B cell (primary cell): ENCODE measurements around the gene EXOC4.

ENCODE experiments used
- EZH2 ChIP-seq: IDR thresholded peaks from 2 replicates; pipeline ENCODE4 v1.6.1; 2012; ENCODE audit warnings: borderline replicate concordance, low read depth, mild to moderate bottlenecking, moderate library complexity, low read length; ENCODE audit not compliant: insufficient read depth, poor library complexity, severe bottlenecking
- TF ChIP-seq, protein P1 (sequence below): fragments of 200-600 bp; IDR thresholded peaks from one replicate; pipeline ENCODE4 v1.8.0; 2022; ENCODE audit warnings: antibody characterized with exemption, mild to moderate bottlenecking

DNA sequence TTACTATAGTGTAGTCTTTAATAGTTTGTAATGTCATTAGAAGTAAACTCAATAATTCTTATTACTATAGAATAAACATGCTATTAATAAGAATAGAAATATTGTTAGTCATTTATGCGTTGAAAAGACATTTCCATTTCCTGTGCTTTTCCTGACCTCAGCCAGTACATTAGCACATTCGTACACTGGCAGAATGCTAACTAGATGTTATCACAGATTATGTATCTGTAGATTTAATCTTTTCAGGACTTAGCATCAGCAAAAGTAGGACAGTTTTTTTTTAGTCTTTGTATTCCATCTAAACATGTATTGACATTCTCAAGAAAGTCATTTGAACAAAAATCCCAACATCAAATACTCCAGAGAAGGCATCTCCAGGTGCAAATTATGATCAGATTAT lies 158.5 kb downstream of the EXOC4 start:
- TF ChIP-seq, protein P1, sequence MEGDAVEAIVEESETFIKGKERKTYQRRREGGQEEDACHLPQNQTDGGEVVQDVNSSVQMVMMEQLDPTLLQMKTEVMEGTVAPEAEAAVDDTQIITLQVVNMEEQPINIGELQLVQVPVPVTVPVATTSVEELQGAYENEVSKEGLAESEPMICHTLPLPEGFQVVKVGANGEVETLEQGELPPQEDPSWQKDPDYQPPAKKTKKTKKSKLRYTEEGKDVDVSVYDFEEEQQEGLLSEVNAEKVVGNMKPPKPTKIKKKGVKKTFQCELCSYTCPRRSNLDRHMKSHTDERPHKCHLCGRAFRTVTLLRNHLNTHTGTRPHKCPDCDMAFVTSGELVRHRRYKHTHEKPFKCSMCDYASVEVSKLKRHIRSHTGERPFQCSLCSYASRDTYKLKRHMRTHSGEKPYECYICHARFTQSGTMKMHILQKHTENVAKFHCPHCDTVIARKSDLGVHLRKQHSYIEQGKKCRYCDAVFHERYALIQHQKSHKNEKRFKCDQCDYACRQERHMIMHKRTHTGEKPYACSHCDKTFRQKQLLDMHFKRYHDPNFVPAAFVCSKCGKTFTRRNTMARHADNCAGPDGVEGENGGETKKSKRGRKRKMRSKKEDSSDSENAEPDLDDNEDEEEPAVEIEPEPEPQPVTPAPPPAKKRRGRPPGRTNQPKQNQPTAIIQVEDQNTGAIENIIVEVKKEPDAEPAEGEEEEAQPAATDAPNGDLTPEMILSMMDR, result no peak
- TF ChIP-seq EZH2, result no peak
